Measurements from ENCODE around the gene MAP7D3. TPM values are rescaled to one million over a fixed set of nuclear protein-coding genes. Genes with fewer than 3 reads are reported as not detected.
"Not testable (repeated sequence)": the region's sequence is repeated elsewhere in the genome, so short reads cannot be mapped to it uniquely, and the experiment has no call there.

Gene MAP7D3, protein sequence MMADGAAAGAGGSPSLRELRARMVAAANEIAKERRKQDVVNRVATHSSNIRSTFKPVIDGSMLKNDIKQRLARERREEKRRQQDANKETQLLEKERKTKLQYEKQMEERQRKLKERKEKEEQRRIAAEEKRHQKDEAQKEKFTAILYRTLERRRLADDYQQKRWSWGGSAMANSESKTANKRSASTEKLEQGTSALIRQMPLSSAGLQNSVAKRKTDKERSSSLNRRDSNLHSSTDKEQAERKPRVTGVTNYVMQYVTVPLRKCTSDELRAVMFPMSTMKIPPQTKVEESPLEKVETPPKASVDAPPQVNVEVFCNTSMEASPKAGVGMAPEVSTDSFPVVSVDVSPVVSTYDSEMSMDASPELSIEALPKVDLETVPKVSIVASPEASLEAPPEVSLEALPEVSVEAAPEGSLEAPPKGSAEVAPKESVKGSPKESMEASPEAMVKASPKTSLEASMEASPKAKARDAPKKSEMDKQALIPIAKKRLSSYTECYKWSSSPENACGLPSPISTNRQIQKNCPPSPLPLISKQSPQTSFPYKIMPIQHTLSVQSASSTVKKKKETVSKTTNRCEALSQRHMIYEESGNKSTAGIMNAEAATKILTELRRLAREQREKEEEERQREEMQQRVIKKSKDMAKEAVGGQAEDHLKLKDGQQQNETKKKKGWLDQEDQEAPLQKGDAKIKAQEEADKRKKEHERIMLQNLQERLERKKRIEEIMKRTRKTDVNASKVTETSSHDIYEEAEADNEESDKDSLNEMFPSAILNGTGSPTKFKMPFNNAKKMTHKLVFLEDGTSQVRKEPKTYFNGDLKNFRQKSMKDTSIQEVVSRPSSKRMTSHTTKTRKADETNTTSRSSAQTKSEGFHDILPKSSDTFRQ
- total RNA-seq: 10 to 100 TPM; 10.5 to 26.1 (median 13.9) TPM

DNA sequence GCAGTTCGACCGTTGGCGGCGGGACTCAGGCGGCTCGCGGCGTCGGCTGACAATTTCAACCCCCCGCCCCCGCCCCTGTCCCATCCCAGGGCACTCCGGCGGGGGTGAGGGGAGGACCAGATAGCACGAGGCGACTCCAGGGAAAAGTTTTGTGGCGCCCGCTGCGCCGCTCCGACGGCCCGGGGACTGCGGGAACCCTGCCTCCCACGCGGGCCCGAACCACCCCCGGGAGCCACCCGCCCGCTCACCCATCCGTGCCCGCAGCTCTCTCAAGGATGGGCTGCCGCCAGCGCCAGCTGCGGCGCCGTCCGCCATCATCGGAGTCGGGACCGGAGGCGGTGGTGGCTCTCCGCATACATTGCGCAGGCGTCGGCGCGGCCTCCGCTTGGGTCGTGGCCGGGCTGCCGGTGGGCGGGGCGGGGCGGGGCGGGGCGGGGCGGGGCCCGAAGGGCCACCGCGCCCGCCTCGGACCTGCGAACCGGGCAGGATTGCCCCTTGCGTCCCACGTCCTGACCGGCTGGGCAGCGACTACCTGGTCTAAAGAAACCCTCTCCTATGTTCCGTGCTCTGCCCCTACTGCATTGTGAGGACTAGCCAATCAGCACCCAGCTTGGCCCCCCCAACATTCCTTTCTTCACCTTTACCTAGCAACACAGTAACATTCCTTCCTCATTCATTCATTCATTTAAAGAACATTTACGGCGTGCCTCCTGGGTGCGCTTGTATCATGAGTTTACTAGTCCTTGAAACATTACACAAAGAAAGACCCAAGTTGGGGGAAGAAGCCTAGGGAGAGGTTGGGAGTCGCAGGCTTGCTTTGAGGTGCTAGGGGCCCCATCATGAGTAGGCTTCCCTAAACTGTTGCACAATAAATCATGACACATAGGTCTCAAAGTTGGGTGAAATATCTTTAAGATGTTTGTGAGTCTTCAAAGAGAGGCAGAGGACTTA is at the start of gene MAP7D3:
Gene MAP7D3 (minus strand): TSS at position 360 of the 951 bp plus-strand sequence. CDS start 42 bp downstream, at position 318.
- in situ Hi-C loops (cut with MboI; ENCODE audit: low sequenced_read_pairs in 4 of 4) (loop anchor here in 2 of 4 donors (25.0 kb wide), 3 partner anchors 89 to 239 kb away; no protein-coding TSS in a partner anchor), intact Hi-C loops (cut with DNase I; ENCODE audit: low total_unique reads) (loop anchor here (2.0 to 5.0 kb wide), 3 partner anchors 39 to 245 kb away; partner anchors contain the start of gene HTATSF1)
- Histone ChIP-seq H3K36me3 (no peaks in the 10 kb centered on the region), H3K9me3 (no peaks in the 10 kb centered on the region), H3K27me3 (no peaks in the 10 kb centered on the region), H3K27ac (peak within 1 kb of the TSS; percentile 67 to 80 (median 78)), H3K4me1 (no peaks in the 10 kb centered on the region), H3K4me3 (peak within 1 kb of the TSS; percentile 70 to 86 (median 71))
- DNase-seq: peak; percentile 34 to 46
- peak; percentile 76 to 85 for ATAC-seq
- peak; percentile 40 to 48 for TF ChIP-seq POLR2A (IDR thresholded peaks at IDR 0.05)
- TF ChIP-seq, protein P1, sequence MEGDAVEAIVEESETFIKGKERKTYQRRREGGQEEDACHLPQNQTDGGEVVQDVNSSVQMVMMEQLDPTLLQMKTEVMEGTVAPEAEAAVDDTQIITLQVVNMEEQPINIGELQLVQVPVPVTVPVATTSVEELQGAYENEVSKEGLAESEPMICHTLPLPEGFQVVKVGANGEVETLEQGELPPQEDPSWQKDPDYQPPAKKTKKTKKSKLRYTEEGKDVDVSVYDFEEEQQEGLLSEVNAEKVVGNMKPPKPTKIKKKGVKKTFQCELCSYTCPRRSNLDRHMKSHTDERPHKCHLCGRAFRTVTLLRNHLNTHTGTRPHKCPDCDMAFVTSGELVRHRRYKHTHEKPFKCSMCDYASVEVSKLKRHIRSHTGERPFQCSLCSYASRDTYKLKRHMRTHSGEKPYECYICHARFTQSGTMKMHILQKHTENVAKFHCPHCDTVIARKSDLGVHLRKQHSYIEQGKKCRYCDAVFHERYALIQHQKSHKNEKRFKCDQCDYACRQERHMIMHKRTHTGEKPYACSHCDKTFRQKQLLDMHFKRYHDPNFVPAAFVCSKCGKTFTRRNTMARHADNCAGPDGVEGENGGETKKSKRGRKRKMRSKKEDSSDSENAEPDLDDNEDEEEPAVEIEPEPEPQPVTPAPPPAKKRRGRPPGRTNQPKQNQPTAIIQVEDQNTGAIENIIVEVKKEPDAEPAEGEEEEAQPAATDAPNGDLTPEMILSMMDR (IDR thresholded peaks at IDR 0.05 in 4 of 5, conservative IDR thresholded peaks at IDR 0.05 in 1 of 5): no peak

GRCh38 chrX:136300721-136301120 is 49.5 kb upstream of the MAP7D3 start, which contains the start of gene ADGRG4:
Gene ADGRG4, plus strand, starts transcription at chrX:136300963. Its CDS starts 7,815 bp downstream, at chrX:136308778.
- in situ Hi-C loops (cut with MboI; ENCODE audit: low sequenced_read_pairs in 4 of 4); H3K36me3 ChIP-seq; H3K4me3 ChIP-seq; intact Hi-C loops (cut with DNase I; ENCODE audit: low total_unique reads); DNase-seq; H3K9me3 ChIP-seq; H3K27me3 ChIP-seq; H3K4me1 ChIP-seq; H3K27ac ChIP-seq; ATAC-seq: not testable (repeated sequence)

GRCh38 chrX:136295380-136295779 is 44.2 kb upstream of the MAP7D3 start:
- intact Hi-C loops (cut with DNase I; ENCODE audit: low total_unique reads) (no loop called here), in situ Hi-C loops (cut with MboI; ENCODE audit: low sequenced_read_pairs in 4 of 4) (no loop called here)
- Histone ChIP-seq H3K27me3 (no peaks in the 10 kb centered on the region), H3K9me3 (no peaks in the 10 kb centered on the region), H3K27ac (no peak overlapping the region), H3K36me3 (no peaks in the 10 kb centered on the region), H3K4me1 (no peaks in the 10 kb centered on the region), H3K4me3 (no peak overlapping the region)
- DNase-seq (no peak), ATAC-seq (no peak)
- TF ChIP-seq, protein P1 (IDR thresholded peaks at IDR 0.05 in 4 of 5, conservative IDR thresholded peaks at IDR 0.05 in 1 of 5): no peak
- TF ChIP-seq POLR2A (IDR thresholded peaks at IDR 0.05): no peak

DNA sequence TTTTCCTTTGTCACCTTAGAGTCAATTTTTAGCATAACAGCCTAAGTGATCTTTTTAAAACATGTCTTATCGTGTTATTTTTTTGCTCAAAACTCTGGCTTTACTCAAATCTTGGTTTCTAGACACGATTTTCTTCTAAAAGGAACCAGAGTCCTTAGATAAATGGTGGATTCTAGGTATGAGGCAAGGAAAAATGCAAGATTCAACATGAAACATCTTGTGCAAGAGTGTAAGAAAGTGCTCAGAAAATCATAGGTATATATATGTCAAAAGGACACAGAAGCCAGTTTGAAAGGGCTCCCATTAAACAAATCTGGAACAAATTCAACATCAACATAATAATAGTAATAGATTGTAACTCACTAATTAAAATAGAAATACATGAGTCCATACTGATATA is 41.5 kb upstream of the MAP7D3 start:
- in situ Hi-C loops (cut with MboI; ENCODE audit: low sequenced_read_pairs in 4 of 4): no loop called here

More for the DNA sequence above, 41.5 kb upstream of the MAP7D3 start:
- intact Hi-C loops (cut with DNase I; ENCODE audit: low total_unique reads): no loop called here
- no peaks in the 10 kb centered on the region for H3K4me1 ChIP-seq
- ATAC-seq: no peak
- TF ChIP-seq, protein P1 (IDR thresholded peaks at IDR 0.05 in 4 of 5, conservative IDR thresholded peaks at IDR 0.05 in 1 of 5): no peak
- no peak for TF ChIP-seq POLR2A (IDR thresholded peaks at IDR 0.05)
- no peaks in the 10 kb centered on the region for H3K27me3 ChIP-seq
- H3K9me3 ChIP-seq: no peaks in the 10 kb centered on the region
- no peak overlapping the region for H3K27ac ChIP-seq
- no peak for DNase-seq
- no peak overlapping the region for H3K4me3 ChIP-seq
- H3K36me3 ChIP-seq: no peaks in the 10 kb centered on the region

All from gastrocnemius medialis (tissue), 4 donors.